Activated B cell treated with CpG ODN at 0.5 μM for 24 hours (primary cell): ENCODE data around the gene NLRC5. TPM values are rescaled to one million over a fixed set of nuclear protein-coding genes. Genes with fewer than 3 reads are reported as not detected.
A peak's percentile ranks its signal among the peaks of the same experiment; 100 is the strongest.
"Not testable (repeated sequence)": the region's sequence is repeated elsewhere in the genome, so short reads cannot be mapped to it uniquely, and the experiment has no call there.

Experiments
- ATAC-seq: fragments of 200-7000 bp; cut with Tn5 transposase; one replicate; pipeline ENCODE4 v1.10.0; 2021; ENCODE audit warnings: low read depth, mild to moderate bottlenecking, moderate library complexity
- CTCF ChIA-PET: fragments of 350-600 bp; sonication (Branson Sonifier 250); formaldehyde crosslinking; loops from one replicate; lab custom pipeline; 2021; ENCODE audit warnings: antibody characterized with exemption; lab: Charles Lee
- POLR2A ChIA-PET: fragments of 350-600 bp; sonication (Branson Sonifier 250); formaldehyde crosslinking; loops from one replicate; lab custom pipeline; 2021; ENCODE audit warnings: antibody characterized with exemption; lab: Charles Lee
- DNase-seq: peaks from one replicate; pipeline ENCODE4 v3.0.0; 2022
- H3K27ac Mint-ChIP-seq: one replicate; pipeline ENCODE4 v1.8.0; 2020; ENCODE audit warnings: mixed read lengths
- H3K27me3 Mint-ChIP-seq: one replicate; pipeline ENCODE4 v1.8.0; 2021; ENCODE audit warnings: mixed read lengths
- H3K36me3 Mint-ChIP-seq: one replicate; pipeline ENCODE4 v1.8.0; 2021; ENCODE audit warnings: low read depth, mixed read lengths
- H3K4me1 Mint-ChIP-seq: one replicate; pipeline ENCODE4 v1.8.0; 2021; ENCODE audit warnings: mixed read lengths
- H3K4me3 Mint-ChIP-seq: one replicate; pipeline ENCODE4 v1.8.0; 2020; ENCODE audit warnings: mild to moderate bottlenecking, mixed read lengths
- H3K9me3 Mint-ChIP-seq: one replicate; pipeline ENCODE4 v1.8.0; 2020; ENCODE audit warnings: mixed read lengths
- CTCF ChIP-seq: fragments of 200-600 bp; IDR thresholded peaks from one replicate; pipeline ENCODE4 v1.8.0; 2022; ENCODE audit warnings: antibody characterized with exemption, mild to moderate bottlenecking
- intact Hi-C: fragments of 100-400 bp; cut with micrococcal nuclease; formaldehyde crosslinking; loops from one replicate; pipeline ENCODE4 v1.15.1; 2024
- total RNA-seq: library from RNA; stranded (reverse); gene quantifications from 2 replicates; pipeline ENCODE4 v1.2.3, GENCODE V29; 2022

The NLRC5 gene
- total RNA-seq, 1 donor from 2014 or later: 372 TPM

- Mint-ChIP-seq H3K4me1 (peaks cover 87% of the 10 kb centered on the region), H3K36me3 (peaks cover 38% of the 10 kb centered on the region), H3K9me3 (peaks cover 3% of the 10 kb centered on the region), H3K27me3 (no peaks in the 10 kb centered on the region), H3K4me3 (peak overlapping the region; percentile 55), H3K27ac (peak overlapping the region; percentile 90)
- TF ChIP-seq CTCF: no peak
- ATAC-seq (no peak), DNase-seq (peak; percentile 10)
- ChIA-PET POLR2A (interaction anchor here (1.8 to 9.1 kb wide), 5 partner anchors 10 to 45 kb away, joined by 11 to 93 read pairs (median 33); partner anchors contain the start of gene NLRC5), CTCF (no interaction called here)
- intact Hi-C loops: loop anchor here (2.0 kb wide), 3 partner anchors 14 to 42 kb away; no protein-coding TSS in a partner anchor
Observed at GRCh38 chr16:57001026-57001679, 11.8 kb downstream of the NLRC5 start.

GRCh38 chr16:57003439-57004386, 14.4 kb downstream of the NLRC5 start:
- ATAC-seq: peak; percentile 11
- Mint-ChIP-seq H3K4me1 (peaks cover 88% of the 10 kb centered on the region), H3K36me3 (peaks cover 30% of the 10 kb centered on the region), H3K27me3 (no peaks in the 10 kb centered on the region), H3K9me3 (peaks cover 3% of the 10 kb centered on the region), H3K4me3 (peak overlapping the region; percentile 80), H3K27ac (peak overlapping the region; percentile 94)
- CTCF ChIA-PET: interaction anchor here (2.5 kb wide), 1 partner anchor 40 kb away, joined by 8 read pairs; no protein-coding TSS in a partner anchor
- POLR2A ChIA-PET: interaction anchor here (0.7 to 9.1 kb wide), 10 partner anchors 8 to 72 kb away, joined by 3 to 93 read pairs (median 14); partner anchors contain the start of genes HERPUD1 and NLRC5
- intact Hi-C loops: loop anchor here (1.0 to 2.0 kb wide), 2 partner anchors 13 to 39 kb away; no protein-coding TSS in a partner anchor
- peak; percentile 26 for DNase-seq
- TF ChIP-seq CTCF: no peak

GRCh38 chr16:57004387-57005250, 15.3 kb downstream of the NLRC5 start:
- peak overlapping the region; percentile 94 for H3K27ac Mint-ChIP-seq
- intact Hi-C loops: loop anchor here (1.0 to 2.0 kb wide), 2 partner anchors 10 to 14 kb away; no protein-coding TSS in a partner anchor
- DNase-seq (peak; percentile 14), ATAC-seq (no peak)
- TF ChIP-seq CTCF: no peak
- H3K36me3 Mint-ChIP-seq: peaks cover 30% of the 10 kb centered on the region
- ChIA-PET POLR2A (interaction anchor here (1.0 to 9.1 kb wide), 14 partner anchors 9 to 73 kb away, joined by 3 to 93 read pairs (median 6); partner anchors contain the start of genes HERPUD1 and NLRC5), CTCF (interaction anchor here (1.0 to 2.5 kb wide), 4 partner anchors 17 to 41 kb away, joined by 3 to 8 read pairs (median 4); no protein-coding TSS in a partner anchor)
- H3K4me1 Mint-ChIP-seq: peaks cover 81% of the 10 kb centered on the region
- H3K27me3 Mint-ChIP-seq: no peaks in the 10 kb centered on the region
- peaks cover 3% of the 10 kb centered on the region for H3K9me3 Mint-ChIP-seq
- H3K4me3 Mint-ChIP-seq: peak overlapping the region; percentile 80

- peak; percentile 4 for DNase-seq
- intact Hi-C loops: loop anchor here (1.0 to 2.0 kb wide), 2 partner anchors 9 to 15 kb away; no protein-coding TSS in a partner anchor
- CTCF ChIA-PET: interaction anchor here (1.0 to 2.5 kb wide), 4 partner anchors 18 to 42 kb away, joined by 3 to 8 read pairs (median 4); no protein-coding TSS in a partner anchor
- H3K4me1 Mint-ChIP-seq: peaks cover 79% of the 10 kb centered on the region
- H3K36me3 Mint-ChIP-seq: peaks cover 35% of the 10 kb centered on the region
- not testable (repeated sequence) for H3K9me3 Mint-ChIP-seq, H3K4me3 Mint-ChIP-seq, ATAC-seq, H3K27me3 Mint-ChIP-seq
- H3K27ac Mint-ChIP-seq: peak overlapping the region; percentile 78
- POLR2A ChIA-PET: interaction anchor here (0.7 to 9.1 kb wide), 15 partner anchors 9 to 212 kb away, joined by 3 to 93 read pairs (median 5); partner anchors contain the start of genes HERPUD1 and NLRC5
Observed at GRCh38 chr16:57005597-57005996, 16.2 kb downstream of the NLRC5 start.
